Osteoblast (primary cell): ENCODE measurements around the gene MLIP. TPM values are rescaled to one million over a fixed set of nuclear protein-coding genes. Genes with fewer than 3 reads are reported as not detected.
"Not testable (repeated sequence)": the region's sequence is repeated elsewhere in the genome, so short reads cannot be mapped to it uniquely, and the experiment has no call there.

Source experiments
- DNase-seq: peaks from one replicate; pipeline ENCODE4 v3.0.0; 2011; ENCODE audit warnings: low spot score, mixed read lengths; ENCODE audit not compliant: insufficient read length; ENCODE audit errors: missing footprints
- H2AFZ ChIP-seq: 2 replicates; pipeline ENCODE4 v1.6.0; 2011; ENCODE audit warnings: mild to moderate bottlenecking, low read length
- H3K27ac ChIP-seq: 2 replicates; pipeline ENCODE4 v1.5.1; 2011; ENCODE audit warnings: mild to moderate bottlenecking, low read depth, low read length, moderate library complexity
- H3K27me3 ChIP-seq: 2 replicates; pipeline ENCODE4 v1.6.0; 2012; ENCODE audit warnings: mild to moderate bottlenecking, control low read depth, inconsistent platforms, low read length, moderate library complexity; ENCODE audit not compliant: insufficient read depth
- H3K36me3 ChIP-seq: 2 replicates; pipeline ENCODE4 v1.5.1; 2011; ENCODE audit warnings: mild to moderate bottlenecking, low read length, control low read depth, moderate library complexity; ENCODE audit not compliant: insufficient read depth
- H3K4me1 ChIP-seq: 2 replicates; pipeline ENCODE4 v1.5.1; 2011; ENCODE audit warnings: mild to moderate bottlenecking, low read length, control low read depth, moderate library complexity; ENCODE audit not compliant: insufficient read depth
- H3K4me2 ChIP-seq: 2 replicates; pipeline ENCODE4 v1.6.0; 2011; ENCODE audit warnings: mild to moderate bottlenecking, low read length; ENCODE audit not compliant: insufficient read depth
- H3K4me3 ChIP-seq: fragments of 200-600 bp; sonication (generic); 3 replicates; pipeline ENCODE4 v1.5.1; 2012; ENCODE audit warnings: mild to moderate bottlenecking, low read length, inconsistent platforms; ENCODE audit not compliant: insufficient read depth
- H3K79me2 ChIP-seq: 2 replicates; pipeline ENCODE4 v1.6.0; 2012; ENCODE audit warnings: mild to moderate bottlenecking, low read length, control low read depth, inconsistent platforms; ENCODE audit not compliant: insufficient read depth
- H3K9me3 ChIP-seq: 2 replicates; pipeline ENCODE4 v1.5.1; 2011; ENCODE audit warnings: low read depth, low read length, control low read depth
- H4K20me1 ChIP-seq: 2 replicates; pipeline ENCODE4 v1.6.0; 2012; ENCODE audit warnings: mild to moderate bottlenecking, low read length, control low read depth; ENCODE audit not compliant: insufficient read depth
- CTCF ChIP-seq: IDR thresholded peaks from 2 replicates; pipeline ENCODE4 v1.5.1; 2011; ENCODE audit warnings: mild to moderate bottlenecking, low read depth, low read length, moderate library complexity; ENCODE audit errors: extremely low read depth
- total RNA-seq: library from RNA; depleted of rRNA; stranded (reverse); fragments of >200 nt; gene quantifications from 2 replicates; pipeline ENCODE4 v1.2.3, GENCODE V29; 2012

Gene MLIP
- total RNA-seq, 1 donor: 0.36 TPM

DNA sequence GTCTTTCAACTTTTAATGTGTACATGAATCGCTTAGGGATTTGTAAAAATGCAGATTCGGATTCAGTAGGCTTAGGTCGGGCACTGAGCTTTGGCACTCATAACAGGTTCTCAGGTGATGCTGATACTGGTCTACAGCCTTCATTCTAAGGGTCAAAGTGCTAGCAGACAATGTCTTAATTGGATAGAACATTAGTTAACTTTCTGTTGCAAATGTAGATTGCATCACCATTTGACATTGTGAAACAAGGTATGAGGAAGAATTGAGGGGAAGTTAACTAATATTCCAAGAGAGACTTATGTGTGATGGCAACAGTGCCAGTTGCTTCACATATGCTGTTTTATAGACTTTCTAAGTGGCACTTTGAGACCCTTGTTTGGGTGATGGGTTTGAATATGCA lies 86.9 kb downstream of the MLIP start:
- Histone ChIP-seq H3K27ac (no peak overlapping the region), H3K79me2 (no peaks in the 10 kb centered on the region), H3K9me3 (no peaks in the 10 kb centered on the region), H3K4me1 (peaks cover 8% of the 10 kb centered on the region), H4K20me1 (no peaks in the 10 kb centered on the region), H3K4me2 (no peak overlapping the region), H3K4me3 (no peak overlapping the region), H3K36me3 (no peaks in the 10 kb centered on the region), H2AFZ (no peak overlapping the region), H3K27me3 (no peaks in the 10 kb centered on the region)
- DNase-seq: no peak
- no peak for TF ChIP-seq CTCF

- not testable (repeated sequence) for H3K27me3 ChIP-seq, H3K79me2 ChIP-seq, H4K20me1 ChIP-seq, H3K4me2 ChIP-seq, H3K27ac ChIP-seq, DNase-seq, H3K4me1 ChIP-seq, H2AFZ ChIP-seq, H3K9me3 ChIP-seq, H3K36me3 ChIP-seq, H3K4me3 ChIP-seq
Measured at GRCh38 chr6:54203474-54204035, 92.3 kb downstream of the MLIP start.

DNA sequence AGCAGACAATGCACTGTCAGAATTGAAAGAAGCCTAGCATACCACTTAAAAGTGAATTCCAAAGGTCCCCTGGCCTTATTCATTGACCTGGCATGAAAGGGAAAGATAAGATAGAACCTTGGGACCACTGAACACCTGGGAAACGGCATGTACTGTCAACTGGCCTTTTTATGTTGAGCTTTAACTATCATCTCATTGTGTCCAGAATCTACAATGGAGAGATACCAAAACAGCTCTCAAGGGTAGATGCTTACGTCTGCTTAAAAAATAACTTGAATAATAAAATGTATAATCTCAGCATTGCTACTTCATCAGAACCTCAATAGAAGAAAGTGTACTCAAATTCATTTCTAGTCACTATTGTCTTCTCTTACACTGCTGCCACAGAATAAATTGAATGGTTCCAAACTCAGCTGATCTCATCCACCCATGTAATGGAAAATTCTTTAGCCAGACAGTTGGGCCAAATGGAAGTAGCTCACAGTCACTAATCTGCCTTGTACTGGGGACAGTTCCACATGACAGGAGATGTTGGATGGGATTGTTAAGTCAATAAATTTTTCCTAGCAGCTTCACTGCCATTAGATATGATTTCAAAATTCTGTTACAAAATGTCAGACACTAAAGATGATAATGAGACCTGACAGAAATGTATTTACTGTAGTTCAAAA lies 93.8 kb downstream of the MLIP start:
- H3K27ac ChIP-seq: no peak overlapping the region
- H3K4me1 ChIP-seq: no peaks in the 10 kb centered on the region
- no peaks in the 10 kb centered on the region for H3K27me3 ChIP-seq
- no peaks in the 10 kb centered on the region for H3K36me3 ChIP-seq
- no peaks in the 10 kb centered on the region for H3K9me3 ChIP-seq
- H2AFZ ChIP-seq: no peak overlapping the region
- H3K79me2 ChIP-seq: no peaks in the 10 kb centered on the region
- no peak for DNase-seq
- no peaks in the 10 kb centered on the region for H4K20me1 ChIP-seq
- no peak for TF ChIP-seq CTCF
- no peak overlapping the region for H3K4me3 ChIP-seq
- no peak overlapping the region for H3K4me2 ChIP-seq

- Histone ChIP-seq H3K4me3 (no peak overlapping the region), H3K36me3 (no peaks in the 10 kb centered on the region), H3K79me2 (no peaks in the 10 kb centered on the region), H3K27me3 (no peaks in the 10 kb centered on the region), H4K20me1 (no peaks in the 10 kb centered on the region), H3K4me2 (no peak overlapping the region), H2AFZ (no peak overlapping the region), H3K4me1 (no peaks in the 10 kb centered on the region), H3K9me3 (no peaks in the 10 kb centered on the region), H3K27ac (no peak overlapping the region)
- DNase-seq: no peak
- TF ChIP-seq CTCF: no peak
Measured at GRCh38 chr6:54206510-54206909, 95.3 kb downstream of the MLIP start.

- H3K27ac ChIP-seq, H3K9me3 ChIP-seq, H3K4me1 ChIP-seq, DNase-seq, H3K36me3 ChIP-seq, H3K79me2 ChIP-seq, H4K20me1 ChIP-seq, H3K4me2 ChIP-seq, H3K27me3 ChIP-seq, H3K4me3 ChIP-seq, H2AFZ ChIP-seq: not testable (repeated sequence)
Measured at GRCh38 chr6:54209983-54210382, 98.7 kb downstream of the MLIP start.
